ENCODE measurements around the gene SUPT4H1.

Gene SUPT4H1

GRCh38 chr17:58380207-58381123 lies 28.5 kb upstream of the SUPT4H1 start:
- DNase-seq (ENCODE audit: low spot score): no peak

GRCh38 chr17:58379511-58379824 lies 27.5 kb upstream of the SUPT4H1 start:
- no peak for DNase-seq (ENCODE audit: low spot score)

GRCh38 chr17:58378733-58379510 lies 26.9 kb upstream of the SUPT4H1 start:
- DNase-seq (ENCODE audit: low spot score): no peak

GRCh38 chr17:58377661-58378060 lies 25.7 kb upstream of the SUPT4H1 start:
- no peak for DNase-seq (ENCODE audit: low spot score)

- no peak for DNase-seq (ENCODE audit: low spot score)
Observed at GRCh38 chr17:58377093-58377601, 25.1 kb upstream of the SUPT4H1 start.

GRCh38 chr17:58376472-58377000 lies 24.5 kb upstream of the SUPT4H1 start:
- DNase-seq (ENCODE audit: low spot score): no peak

GRCh38 chr17:58375811-58376210 lies 23.8 kb upstream of the SUPT4H1 start:
- no peak for DNase-seq (ENCODE audit: low spot score)

DNA sequence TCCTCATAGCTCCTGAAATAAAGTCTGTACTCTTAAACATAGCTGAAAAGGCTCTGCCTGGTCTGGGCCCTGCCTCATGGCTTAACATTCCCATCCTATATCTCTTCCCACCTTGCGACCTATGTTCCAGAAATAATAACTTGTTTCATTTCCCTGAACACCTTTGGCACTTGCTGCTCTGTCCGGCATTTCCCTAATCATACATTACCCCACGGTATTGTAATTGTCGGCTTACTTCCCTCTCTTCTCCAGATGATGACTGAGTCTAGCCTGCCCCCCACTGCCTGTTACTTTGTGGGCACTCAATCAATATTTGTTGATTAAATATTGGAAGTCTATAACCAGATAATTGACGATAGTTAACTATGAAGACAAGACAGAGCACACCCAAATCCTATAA lies 23.3 kb upstream of the SUPT4H1 start:
- DNase-seq (ENCODE audit: low spot score): no peak

DNA sequence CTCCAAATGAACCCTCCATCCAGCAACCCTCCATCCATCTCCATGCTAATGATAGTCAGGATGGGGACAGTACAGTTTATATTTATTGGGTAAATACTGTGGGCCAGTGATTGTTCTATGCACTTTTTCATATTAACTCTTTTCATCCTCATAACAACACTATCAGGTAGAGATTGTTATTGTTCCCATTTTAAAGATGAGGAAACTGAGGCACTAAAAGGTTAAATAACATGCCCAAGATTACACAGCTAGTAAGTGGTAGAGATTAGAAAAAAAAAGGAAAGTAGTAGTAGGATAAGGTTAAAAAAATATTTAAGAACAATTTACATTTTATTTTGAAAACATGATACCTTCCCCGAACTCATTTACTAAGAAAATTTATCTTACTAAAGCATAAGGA lies 21.9 kb upstream of the SUPT4H1 start:
- DNase-seq (ENCODE audit: low spot score): no peak

DNA sequence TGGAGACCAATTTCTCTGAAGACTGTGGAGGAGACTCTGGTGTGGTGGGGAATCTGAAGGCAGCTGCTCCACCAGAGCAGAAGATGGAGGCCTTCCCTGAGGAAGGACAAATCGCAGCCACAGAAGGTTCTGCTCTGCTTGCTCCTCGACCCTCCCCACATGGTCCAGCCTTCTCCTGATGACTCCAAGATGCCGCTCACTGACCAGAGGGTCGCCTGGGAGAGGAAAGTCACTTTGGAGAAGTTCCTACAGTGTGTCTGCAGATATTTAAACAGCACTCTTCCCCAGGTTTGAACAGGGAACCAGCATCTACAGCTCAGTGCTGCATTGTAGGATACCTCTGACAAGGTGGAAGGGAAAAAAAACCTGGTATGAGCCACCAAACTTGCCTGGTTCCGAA lies 21.0 kb upstream of the SUPT4H1 start:
- no peak for DNase-seq (ENCODE audit: low spot score)

- DNase-seq (ENCODE audit: low spot score): no peak
Observed at GRCh38 chr17:58371300-58371950, 19.4 kb upstream of the SUPT4H1 start.

DNA sequence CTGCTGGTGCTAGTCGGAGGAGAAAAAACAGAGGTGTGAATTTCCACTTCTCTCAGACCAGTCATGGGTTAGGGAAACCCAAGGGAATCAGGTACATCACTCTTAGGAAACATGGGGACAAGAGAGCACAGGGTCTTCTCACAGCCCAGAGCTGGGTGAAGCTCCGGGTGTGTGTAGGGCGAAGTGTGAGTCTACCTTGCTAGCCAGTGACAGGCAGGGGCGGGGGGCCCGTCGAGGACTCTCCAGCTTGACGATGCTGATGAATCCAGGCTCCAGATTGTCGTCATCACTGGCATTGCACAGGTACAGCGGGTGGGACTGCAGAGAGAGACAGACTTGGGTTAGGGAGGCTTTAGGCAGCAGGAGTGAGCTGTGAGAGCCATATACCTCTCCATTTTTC lies 18.7 kb upstream of the SUPT4H1 start:
- no peak for DNase-seq (ENCODE audit: low spot score)

- no peak for DNase-seq (ENCODE audit: low spot score)
Observed at GRCh38 chr17:58370309-58370708, 18.3 kb upstream of the SUPT4H1 start.

DNA sequence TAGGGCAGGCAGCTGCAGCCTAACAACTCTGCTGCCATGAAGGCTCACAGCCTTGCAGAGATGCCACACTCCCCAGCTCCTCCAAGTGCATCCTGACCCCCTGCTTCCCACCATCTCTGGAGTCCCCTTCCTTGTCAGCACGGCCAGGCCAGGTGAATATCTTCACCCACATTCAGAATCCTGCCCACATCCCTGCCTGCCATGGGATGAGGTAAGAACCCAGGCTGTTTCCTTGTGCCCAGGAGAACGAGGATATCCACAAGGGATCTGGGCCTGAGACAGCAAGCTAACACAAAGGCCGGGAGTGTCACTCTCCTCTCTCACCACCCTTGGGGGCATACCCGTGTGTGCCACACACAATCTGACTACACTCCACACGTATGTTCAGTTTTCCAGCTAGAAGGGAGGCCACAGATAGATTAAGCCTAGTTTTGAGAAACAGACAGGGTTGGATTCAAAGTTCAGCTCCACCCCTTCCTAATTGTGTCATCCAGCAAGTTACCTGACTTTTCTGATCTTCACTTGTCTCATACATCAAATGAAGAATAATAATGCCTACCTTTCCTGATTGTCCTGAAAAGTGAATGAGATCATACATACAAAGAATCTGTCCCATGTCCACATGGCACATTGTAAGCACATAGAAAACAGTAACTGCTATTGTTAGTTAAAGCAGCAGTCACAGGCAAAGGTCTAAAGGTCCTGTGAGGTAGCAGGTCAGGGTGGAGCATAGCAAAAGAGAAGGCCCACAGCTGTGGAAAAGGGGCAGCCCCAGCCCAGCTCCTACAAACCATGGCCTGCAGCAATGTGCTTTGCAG lies 17.4 kb upstream of the SUPT4H1 start:
- no peak for DNase-seq (ENCODE audit: low spot score)

DNA sequence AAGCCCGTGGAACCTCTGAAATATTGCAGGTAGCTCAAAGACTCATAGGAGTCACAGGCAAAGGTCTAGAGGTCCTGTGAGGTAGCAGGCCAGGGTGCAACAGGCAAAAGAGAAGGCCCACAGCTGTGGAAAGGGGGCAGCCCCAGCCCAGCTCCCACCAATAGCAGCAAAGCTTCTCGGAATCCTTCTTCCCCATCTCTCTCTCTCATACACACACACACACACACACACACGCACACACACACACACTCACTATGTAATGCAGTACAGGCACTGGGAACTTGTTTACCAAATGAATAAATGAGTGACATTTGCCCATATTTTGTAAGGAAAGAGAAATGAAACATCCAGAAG lies 16.8 kb upstream of the SUPT4H1 start:
- DNase-seq (ENCODE audit: low spot score): no peak

DNA sequence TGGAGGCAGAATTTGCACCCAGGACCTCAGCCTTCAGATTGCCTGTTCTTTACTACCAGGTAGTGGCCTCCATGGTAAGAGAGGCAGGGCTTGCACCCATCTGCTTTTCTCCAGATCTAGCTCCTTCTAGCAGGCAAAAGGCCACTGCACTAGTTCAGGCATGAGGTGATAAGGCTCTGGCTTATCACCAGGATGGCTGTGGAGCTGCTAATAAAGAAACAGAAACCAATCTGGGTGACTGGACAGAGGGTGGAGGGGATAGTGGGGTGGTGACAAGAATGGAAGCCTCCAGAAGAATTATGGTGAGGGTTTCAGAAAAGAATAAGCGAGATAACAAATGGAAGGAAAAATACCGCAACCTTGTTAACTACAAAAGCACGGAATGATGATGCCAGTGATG lies 15.5 kb upstream of the SUPT4H1 start:
- DNase-seq (ENCODE audit: low spot score): no peak

DNA sequence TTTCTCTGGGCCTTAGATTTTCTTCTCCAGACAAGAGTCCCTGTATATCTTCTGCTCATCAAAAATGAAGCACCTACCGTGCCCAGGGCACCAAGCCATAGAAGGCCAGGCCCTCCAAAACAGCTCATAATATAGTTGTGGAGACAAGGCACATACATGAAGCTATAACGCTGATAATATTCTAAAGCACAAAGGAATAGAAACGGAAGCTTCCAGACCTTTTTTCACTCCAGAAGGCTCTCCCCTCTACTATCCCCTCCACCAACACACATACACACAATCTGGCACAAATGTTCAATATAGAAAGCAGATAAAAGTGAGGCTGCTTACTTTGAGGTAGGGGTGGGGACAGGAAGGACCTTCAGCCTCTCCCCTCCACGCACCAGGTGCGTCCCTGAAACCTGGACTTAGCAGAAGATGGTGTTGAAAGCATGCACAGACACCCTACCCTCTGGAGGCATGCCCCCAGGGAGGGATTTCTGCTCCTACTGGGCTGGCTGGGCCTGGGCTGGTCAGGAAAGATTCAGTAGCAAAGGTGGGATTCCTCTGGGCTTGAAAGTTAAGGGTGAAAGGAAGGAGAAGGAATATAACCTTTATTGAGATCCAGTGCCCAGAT lies 14.1 kb upstream of the SUPT4H1 start:
- no peak for DNase-seq (ENCODE audit: low spot score)

DNA sequence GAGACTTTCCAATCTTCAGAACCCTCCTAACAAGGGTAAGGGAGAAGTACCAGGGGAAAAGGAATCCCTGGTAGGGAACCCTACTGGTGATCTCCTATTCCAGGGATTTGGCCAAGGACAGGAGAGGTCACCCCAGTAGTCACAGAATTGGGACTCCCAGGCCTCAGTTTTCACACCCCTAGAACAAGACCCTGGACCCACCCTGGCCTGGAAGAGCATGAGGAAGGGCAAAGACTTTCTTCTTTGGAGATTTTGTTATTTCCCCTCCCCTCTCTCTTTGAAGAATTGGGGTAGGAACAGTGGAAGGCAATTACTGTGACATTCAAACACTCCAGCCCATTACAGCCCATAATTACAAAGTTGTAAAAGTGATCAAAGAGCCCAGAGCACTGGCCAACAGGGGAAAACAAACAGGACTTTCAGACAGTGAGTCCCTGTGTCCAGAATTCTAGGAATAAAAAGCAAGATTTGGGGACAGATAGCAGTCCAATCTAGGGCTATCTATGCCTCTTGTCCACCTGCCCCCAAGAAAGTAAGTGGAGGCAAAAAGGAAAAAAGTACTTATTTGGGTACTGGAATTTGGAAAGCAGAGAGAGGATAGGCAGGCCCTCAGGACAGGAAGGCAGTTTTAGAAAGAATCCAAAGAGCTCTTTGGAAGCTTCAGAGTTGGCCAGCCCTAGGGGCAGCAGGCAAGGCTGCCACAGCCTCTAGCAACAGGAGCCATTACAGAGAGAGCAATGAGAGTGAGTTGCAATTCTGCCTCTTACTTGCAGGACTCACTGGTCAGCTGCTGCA lies 13.4 kb upstream of the SUPT4H1 start:
- no peak for DNase-seq (ENCODE audit: low spot score)

GRCh38 chr17:58364270-58364942 lies 12.4 kb upstream of the SUPT4H1 start:
- no peak for DNase-seq (ENCODE audit: low spot score)
